ENCODE measurements around the gene RNF40.

RNF40 gene

GRCh38 chr16:30747331-30747730 is 14.8 kb upstream of the RNF40 start:
- TF ChIP-seq, protein P1, sequence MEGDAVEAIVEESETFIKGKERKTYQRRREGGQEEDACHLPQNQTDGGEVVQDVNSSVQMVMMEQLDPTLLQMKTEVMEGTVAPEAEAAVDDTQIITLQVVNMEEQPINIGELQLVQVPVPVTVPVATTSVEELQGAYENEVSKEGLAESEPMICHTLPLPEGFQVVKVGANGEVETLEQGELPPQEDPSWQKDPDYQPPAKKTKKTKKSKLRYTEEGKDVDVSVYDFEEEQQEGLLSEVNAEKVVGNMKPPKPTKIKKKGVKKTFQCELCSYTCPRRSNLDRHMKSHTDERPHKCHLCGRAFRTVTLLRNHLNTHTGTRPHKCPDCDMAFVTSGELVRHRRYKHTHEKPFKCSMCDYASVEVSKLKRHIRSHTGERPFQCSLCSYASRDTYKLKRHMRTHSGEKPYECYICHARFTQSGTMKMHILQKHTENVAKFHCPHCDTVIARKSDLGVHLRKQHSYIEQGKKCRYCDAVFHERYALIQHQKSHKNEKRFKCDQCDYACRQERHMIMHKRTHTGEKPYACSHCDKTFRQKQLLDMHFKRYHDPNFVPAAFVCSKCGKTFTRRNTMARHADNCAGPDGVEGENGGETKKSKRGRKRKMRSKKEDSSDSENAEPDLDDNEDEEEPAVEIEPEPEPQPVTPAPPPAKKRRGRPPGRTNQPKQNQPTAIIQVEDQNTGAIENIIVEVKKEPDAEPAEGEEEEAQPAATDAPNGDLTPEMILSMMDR (IDR thresholded peaks at IDR 0.05; ENCODE audit: poor library complexity, severe bottlenecking), result no peak
- H3K36me3 ChIP-seq (ENCODE audit: low read depth), result peaks cover 54% of the 10 kb centered on the region
- DNase-seq (ENCODE audit: low spot score), result no peak
- no peaks in the 10 kb centered on the region for H3K9me3 ChIP-seq (ENCODE audit: severe bottlenecking)
- H3K4me1 ChIP-seq (ENCODE audit: insufficient read depth, poor library complexity, severe bottlenecking), result peaks cover 13% of the 10 kb centered on the region
- peak overlapping the region; percentile 43 for H3K4me3 ChIP-seq (ENCODE audit: severe bottlenecking)
- ATAC-seq (ENCODE audit: low read depth), result peak; percentile 51
- peak overlapping the region; percentile 79 for H3K27ac ChIP-seq (ENCODE audit: poor library complexity, severe bottlenecking)
- H3K27me3 ChIP-seq (ENCODE audit: insufficient read depth, poor library complexity, severe bottlenecking), result no peaks in the 10 kb centered on the region

GRCh38 chr16:30747799-30748633 is 14.1 kb upstream of the RNF40 start, which contains the start of gene PHKG2:
TSS of gene PHKG2 (plus strand) at chr16:30748425. CDS start at chr16:30748821, 396 bp downstream.
- Histone ChIP-seq H3K9me3 (ENCODE audit: severe bottlenecking) (no peaks in the 10 kb centered on the region), H3K27me3 (ENCODE audit: insufficient read depth, poor library complexity, severe bottlenecking) (no peaks in the 10 kb centered on the region), H3K36me3 (ENCODE audit: low read depth) (peaks cover 54% of the 10 kb centered on the region), H3K4me3 (ENCODE audit: severe bottlenecking) (peak within 1 kb of the TSS; percentile 43), H3K27ac (ENCODE audit: poor library complexity, severe bottlenecking) (peak within 1 kb of the TSS; percentile 79), H3K4me1 (ENCODE audit: insufficient read depth, poor library complexity, severe bottlenecking) (peaks cover 12% of the 10 kb centered on the region)
- TF ChIP-seq, protein P1 (IDR thresholded peaks at IDR 0.05; ENCODE audit: poor library complexity, severe bottlenecking), result no peak
- ATAC-seq (ENCODE audit: low read depth), result peak; percentile 97
- peak; percentile 99 for DNase-seq (ENCODE audit: low spot score)

DNA sequence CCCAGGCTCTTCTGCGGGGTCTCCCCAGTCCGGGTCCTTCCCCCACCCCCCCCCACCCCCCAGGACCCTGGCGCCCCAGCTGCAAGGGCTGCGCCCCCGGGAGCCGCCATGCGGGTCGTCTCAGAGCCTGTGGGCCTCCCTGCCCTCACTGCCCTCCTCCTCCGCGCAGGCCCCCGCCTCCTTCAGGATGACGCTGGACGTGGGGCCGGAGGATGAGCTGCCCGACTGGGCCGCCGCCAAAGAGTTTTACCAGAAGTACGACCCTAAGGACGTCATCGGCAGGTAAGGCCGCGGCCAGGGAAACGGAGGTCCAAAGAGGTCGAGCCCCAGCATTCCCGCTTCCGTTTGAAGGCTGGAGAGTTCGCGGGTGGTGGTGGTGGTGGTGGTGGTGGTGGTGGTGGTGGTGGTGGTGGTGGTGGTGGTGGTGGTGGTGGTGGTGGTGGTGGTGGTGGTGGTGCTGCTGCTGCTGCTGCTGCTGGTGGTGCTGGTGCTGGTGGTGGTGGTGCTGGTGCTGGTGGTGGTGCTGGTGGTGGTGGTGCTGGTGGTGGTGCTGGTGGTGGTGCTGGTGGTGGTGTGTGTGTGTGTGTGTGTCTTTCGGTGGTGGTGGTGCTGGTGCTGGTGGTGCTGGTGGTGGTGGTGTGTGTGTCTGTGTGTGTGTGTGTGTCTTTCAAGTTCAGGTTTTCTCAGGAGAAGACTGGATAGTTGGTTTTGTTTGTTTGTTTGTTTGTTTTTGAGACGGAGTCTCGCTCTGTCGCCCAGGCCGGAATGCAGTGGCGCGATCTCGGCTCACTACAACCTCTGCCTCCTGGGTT is 13.3 kb upstream of the RNF40 start:
- H3K9me3 ChIP-seq (ENCODE audit: severe bottlenecking), result no peaks in the 10 kb centered on the region
- peak overlapping the region; percentile 79 for H3K27ac ChIP-seq (ENCODE audit: poor library complexity, severe bottlenecking)
- ATAC-seq (ENCODE audit: low read depth), result peak; percentile 49
- peaks cover 12% of the 10 kb centered on the region for H3K4me1 ChIP-seq (ENCODE audit: insufficient read depth, poor library complexity, severe bottlenecking)
- H3K27me3 ChIP-seq (ENCODE audit: insufficient read depth, poor library complexity, severe bottlenecking), result no peaks in the 10 kb centered on the region
- TF ChIP-seq, protein P1 (IDR thresholded peaks at IDR 0.05; ENCODE audit: poor library complexity, severe bottlenecking), result no peak
- peaks cover 55% of the 10 kb centered on the region for H3K36me3 ChIP-seq (ENCODE audit: low read depth)
- peak overlapping the region; percentile 43 for H3K4me3 ChIP-seq (ENCODE audit: severe bottlenecking)
- no peak for DNase-seq (ENCODE audit: low spot score)

DNA sequence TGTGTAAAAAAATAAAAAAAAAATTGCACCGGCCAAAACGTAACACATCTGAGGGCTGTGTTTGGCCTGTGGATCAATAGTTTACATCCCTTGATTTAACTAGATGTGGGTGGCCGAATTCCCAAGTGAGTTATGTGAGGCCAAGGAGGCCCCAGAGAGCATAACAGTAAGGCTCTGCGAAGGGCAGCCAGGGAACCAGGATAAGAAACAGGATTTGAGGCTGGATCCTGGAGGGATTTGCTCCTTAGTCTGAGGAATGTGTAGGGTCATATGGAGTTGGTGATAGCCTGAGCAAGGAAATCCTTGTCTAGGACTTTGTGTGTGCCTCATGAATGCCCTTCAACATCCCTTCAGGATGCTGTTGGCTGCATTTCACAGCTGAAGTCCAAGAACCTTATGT is 11.9 kb upstream of the RNF40 start:
- H3K36me3 ChIP-seq (ENCODE audit: low read depth), result peaks cover 55% of the 10 kb centered on the region
- peaks cover 12% of the 10 kb centered on the region for H3K4me1 ChIP-seq (ENCODE audit: insufficient read depth, poor library complexity, severe bottlenecking)
- H3K27me3 ChIP-seq (ENCODE audit: insufficient read depth, poor library complexity, severe bottlenecking), result no peaks in the 10 kb centered on the region
- H3K27ac ChIP-seq (ENCODE audit: poor library complexity, severe bottlenecking), result no peak overlapping the region
- H3K4me3 ChIP-seq (ENCODE audit: severe bottlenecking), result no peak overlapping the region
- H3K9me3 ChIP-seq (ENCODE audit: severe bottlenecking), result no peaks in the 10 kb centered on the region
- DNase-seq (ENCODE audit: low spot score), result no peak
- TF ChIP-seq, protein P1 (IDR thresholded peaks at IDR 0.05; ENCODE audit: poor library complexity, severe bottlenecking), result no peak
- ATAC-seq (ENCODE audit: low read depth), result no peak

All from RWPE2 (cell line).